HG03521 (cell line): ENCODE results near the gene PGD.
"Not testable (repeated sequence)": the region's sequence is repeated elsewhere in the genome, so short reads cannot be mapped to it uniquely, and the experiment has no call there.

Experiments used
- ATAC-seq: cut with Tn5 transposase; IDR thresholded peaks from one replicate; pipeline ENCODE4 v1.9.1; 2021; ENCODE audit warnings: mild to moderate bottlenecking, moderate library complexity; ENCODE audit not compliant: unreplicated experiment

PGD gene

DNA sequence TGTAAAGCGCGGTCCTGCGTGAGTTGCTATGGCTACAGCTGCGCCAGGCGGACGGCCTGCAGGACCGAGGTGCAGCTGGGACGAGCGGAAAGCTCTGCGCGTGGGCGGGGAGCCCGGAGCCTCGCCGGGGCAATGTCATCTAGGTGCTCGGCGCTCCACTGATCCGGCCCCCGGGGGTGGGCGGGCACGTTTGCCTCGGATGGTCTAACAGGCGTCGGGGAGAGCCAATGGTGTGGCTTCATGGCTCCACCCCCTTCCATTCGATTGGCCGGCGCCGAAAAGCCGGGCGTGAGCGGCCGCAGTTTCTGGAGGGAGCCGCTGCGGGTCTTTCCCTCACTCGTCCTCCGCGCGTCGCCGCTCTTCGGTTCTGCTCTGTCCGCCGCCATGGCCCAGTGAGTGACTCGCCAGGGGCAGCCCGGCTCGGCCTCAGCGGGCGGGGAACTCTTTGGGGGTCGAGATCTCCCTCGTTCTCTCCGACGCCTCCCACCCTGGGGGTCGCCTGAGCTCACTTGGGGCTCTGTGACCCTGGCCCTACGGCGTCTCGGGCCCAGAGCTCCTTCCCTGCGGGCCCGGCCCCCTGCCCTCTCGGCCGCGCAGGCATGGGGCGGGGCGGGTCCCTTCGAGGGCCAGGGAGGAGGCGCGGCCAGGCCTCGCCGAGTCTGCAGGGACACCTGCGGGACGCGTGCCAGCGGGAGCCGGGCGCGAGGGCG lies at the start of gene PGD:
TSS of gene PGD (plus strand) at position 331 of the 710 bp plus-strand sequence. CDS start at position 385, 54 bp downstream.
- ATAC-seq: peak; percentile 93

DNA sequence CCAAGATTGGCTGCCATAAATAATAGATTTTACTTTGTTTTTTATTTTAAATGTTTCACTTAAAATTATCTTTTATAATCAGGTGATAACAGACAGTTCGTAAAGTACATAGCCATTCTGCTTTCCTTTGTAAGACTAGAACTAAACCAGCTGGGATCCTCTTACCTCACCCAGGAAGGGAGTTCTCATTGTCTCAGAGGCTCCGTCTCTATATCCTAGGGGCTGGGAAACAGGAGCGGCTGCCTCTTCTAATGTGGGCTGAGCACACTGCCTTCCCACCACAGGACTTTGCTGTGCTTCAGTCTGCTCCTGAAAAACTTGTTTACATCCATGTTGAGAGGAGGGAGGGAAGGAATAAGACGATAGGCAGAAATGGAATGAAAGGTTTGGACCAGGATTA lies 45.6 kb upstream of the PGD start:
- ATAC-seq: no peak

GRCh38 chr1:10353693-10354092 lies 45.2 kb upstream of the PGD start:
- ATAC-seq: no peak

DNA sequence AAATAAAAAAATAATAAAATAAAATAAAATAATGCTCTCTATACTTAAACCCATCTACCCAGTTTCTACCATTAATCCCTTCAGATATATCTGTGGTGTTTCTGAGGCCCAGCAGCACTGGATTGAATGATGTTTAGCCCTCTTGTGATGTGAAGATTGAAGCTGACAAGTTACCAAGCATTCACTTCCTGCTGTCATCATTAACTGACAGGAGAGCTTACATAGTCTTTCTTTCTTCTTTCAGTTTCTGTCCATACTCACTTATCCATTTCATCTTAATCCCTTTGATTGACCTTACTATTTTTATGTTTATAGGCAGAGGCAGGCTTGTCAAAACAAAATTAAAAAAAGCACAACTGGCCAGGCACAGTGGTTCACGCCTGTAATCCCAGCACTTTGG lies 38.8 kb upstream of the PGD start:
- ATAC-seq: no peak

DNA sequence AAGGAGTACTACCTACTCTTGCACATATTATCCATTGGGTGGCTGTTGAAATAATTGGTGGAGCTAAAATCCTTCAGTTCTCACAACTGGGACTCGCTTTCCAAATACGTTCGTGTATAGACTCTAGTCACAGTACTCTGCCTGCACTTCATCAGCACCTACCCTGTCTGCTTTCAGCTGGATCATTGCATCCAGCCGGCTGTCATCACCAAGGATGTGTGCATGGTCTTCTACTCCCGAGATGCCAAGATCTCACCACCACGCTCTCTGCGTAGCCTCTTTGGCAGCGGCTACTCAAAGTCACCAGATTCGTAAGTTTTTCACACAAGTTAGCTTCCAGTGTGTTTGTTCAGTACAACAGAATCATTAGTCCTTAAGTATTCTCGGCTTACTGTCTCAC lies 37.3 kb upstream of the PGD start:
- no peak for ATAC-seq

DNA sequence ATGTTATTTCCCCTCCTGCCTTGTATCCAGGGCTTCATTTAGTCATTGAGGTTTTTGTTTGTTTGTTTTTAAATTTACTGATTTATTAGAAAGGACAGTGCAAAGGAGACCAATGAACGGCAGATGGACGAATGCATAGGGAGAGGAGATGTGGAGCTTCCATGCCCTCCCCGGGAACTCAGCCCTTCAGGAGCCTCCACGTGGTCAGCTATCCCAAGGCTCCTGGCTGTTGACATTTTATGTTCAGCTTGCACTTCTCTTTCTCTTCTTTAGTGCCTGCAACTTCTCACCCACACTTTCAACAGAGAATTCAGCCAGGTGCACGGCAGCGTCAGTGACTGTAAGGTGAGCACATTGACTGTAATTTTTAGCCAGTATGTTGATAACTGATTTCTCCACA lies 30.7 kb upstream of the PGD start:
- ATAC-seq: no peak

- ATAC-seq: no peak
These were observed 24.4 kb upstream of the PGD start for GRCh38 chr1:10374442-10374860.

DNA sequence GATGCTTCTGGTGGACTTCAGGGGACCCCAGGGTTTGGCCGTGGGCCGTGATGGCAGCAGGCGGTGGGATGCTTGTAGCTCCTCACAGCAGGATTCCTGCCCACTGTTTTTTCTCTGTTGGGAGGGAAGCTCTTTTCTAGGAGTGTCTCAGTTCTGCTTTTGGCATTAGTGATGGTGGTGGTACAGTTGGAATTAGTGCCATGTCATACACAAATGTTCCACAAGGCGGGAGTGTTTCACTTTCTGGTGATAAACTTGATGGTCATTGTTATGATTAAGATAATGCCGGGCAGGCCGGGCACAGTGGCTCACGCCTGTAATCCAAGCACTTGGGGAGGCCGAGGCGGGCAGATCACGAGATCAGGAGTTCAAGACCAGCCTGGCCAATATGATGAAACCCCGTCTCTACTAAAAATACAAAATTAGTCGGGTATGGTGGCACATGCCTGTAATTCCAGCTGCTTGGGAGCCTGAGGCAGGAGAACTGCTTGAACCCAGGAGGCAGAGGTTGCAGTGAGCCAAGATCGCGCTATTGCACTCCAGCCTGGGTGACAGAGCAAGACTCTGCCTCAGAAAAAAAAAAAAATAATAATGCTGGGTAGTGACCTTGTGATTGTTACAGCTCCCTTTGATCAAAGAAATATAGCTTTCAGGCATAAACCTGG lies 21.4 kb upstream of the PGD start:
- not testable (repeated sequence) for ATAC-seq

DNA sequence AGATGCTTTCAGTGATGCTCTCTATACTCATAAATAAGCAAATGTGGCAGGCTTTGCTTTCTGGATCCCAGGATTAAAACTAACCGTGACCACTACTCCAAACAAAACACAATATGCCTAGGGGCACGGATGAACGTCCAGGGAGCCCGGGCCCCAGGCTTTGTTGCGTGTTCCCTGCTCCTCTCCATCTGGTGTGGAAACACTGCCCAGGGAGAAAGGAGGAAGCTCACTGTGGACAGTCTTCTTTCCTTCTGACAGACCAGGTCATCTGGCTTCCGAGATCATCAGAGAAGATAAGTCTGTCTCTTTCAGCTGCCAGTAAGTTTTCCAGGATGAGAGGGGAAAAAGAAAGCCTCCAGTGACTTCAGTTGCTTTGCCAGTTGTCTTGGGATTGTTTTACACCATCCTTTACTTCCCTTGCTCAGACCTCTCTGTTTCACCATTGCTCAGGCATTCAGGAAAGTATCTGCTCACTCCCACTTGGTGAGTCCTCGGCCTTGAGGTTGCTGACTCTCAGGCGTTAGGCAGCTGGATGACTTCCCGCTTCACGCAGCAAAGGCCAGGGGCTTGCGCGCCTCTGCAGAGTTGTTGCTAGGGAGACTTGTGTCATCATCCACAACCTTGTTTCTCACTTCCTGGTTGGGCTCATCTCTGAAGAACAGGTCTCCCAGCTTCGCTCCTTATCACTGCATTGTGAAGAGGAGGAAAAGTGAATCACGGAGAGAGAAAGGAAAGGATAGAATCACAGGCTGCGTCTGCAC lies 20.6 kb upstream of the PGD start:
- no peak for ATAC-seq

DNA sequence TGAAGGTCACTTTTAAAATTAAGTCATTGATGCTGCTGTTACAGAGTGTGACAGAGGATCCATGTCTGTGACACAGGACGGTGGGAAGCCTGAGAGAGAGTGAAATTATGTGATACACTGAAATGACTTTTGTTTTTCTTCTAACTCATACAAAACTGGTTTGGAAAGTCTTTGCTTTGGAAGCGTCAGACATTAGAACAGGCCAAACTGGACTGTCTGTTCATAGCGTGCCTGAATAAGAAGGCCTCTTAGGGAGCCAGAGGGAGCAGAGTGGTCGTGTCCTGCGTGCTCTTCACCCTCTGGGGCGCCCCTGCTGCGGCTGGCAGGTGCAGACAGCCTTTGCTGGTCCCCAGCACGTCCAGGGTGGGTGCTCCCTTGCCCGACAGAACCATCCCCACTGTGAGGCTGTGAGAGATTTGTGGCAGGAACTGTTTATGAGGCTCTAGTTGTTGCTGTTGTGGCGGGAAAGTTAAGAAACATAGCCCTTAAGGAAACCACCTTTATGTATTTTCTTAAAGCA lies 19.7 kb upstream of the PGD start:
- no peak for ATAC-seq

GRCh38 chr1:10379676-10380075 lies 19.2 kb upstream of the PGD start:
- ATAC-seq: no peak

DNA sequence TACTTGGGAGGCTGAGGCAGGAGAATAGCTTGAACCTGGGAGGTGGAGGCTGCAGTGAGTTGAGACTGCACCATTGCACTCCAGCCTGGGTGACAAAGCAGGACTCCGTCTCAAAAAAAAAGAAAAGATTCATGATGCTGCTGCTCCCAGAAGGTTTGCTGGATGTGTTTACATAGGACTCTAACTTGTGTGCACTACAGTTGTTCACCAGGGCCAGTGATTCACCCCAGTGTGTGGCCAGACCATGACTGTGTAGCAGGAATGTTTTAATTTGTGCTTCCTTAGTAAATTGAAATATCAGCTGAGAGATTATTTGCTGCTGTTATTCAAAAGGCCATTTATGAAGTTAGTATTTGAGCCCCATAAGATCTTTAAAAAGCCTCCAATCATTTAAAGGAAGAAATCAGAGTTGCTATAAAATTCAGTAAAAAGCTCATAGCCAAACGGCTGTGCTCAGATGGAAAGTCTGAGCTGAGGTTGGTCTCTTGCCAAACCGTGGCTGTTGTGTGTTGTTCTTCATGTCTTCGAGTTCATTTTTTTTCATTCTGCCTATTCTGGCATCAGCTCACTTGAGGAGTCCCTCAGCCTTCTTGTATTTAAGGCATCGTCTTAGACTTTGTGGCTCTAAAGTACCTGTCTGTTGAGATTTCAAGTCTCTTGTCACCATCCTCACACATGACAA lies 18.1 kb upstream of the PGD start:
- no peak for ATAC-seq

GRCh38 chr1:10383630-10384029 lies 15.2 kb upstream of the PGD start:
- ATAC-seq: no peak

- ATAC-seq: no peak
These were observed 14.6 kb upstream of the PGD start for GRCh38 chr1:10384219-10384618.

- no peak for ATAC-seq
These were observed 11.8 kb upstream of the PGD start for GRCh38 chr1:10386761-10387676.

GRCh38 chr1:10387677-10388386 lies 11.0 kb upstream of the PGD start:
- no peak for ATAC-seq

DNA sequence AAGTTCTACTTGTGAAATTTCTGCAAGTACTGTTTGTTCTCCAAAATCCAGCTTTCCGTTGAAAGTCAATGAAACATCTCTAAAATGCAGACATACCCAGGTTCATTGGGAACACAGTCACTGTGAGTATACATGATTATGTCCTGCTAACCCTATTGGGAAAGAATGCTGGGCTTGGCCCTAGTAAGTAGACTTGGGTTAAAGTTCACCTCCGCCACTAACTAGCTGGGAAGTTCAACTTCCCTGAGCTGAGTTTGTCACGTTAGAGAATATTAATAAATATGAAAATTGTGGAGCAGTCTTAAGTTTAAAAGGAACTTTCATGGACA lies 10.5 kb upstream of the PGD start:
- no peak for ATAC-seq

DNA sequence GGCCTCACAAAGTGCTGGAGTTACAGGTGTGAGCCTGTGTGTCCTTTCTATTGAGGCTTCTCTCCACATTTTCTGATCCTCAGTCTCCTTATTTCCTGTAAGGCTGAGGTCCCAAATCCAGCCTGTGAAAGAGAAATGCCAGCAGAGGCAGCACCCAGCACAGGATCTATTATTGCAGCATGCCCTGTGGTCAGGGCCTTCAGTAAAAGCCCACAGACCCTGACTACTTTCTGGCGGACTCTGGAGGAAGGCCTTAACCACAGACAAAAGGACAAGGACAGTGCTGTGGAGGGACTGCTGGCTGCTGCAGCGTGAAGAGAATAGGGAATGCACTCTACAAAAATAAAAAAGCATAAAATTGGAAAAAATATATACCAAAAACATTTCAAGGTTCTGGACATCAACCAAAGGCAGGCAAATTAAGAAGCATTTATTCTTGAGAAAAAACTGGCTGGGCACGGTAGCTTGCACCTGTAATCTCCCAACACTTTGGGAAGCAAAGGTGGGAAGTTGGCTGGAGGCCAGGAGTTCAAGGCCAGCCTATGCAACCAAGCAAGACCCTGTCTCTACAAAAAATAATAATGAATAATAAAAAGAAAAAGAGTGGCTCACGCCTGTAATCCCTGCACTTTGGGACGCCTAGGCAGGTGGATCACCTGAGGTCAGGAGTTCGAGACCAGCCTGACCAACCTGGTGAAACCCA lies 9.4 kb upstream of the PGD start:
- no peak for ATAC-seq

DNA sequence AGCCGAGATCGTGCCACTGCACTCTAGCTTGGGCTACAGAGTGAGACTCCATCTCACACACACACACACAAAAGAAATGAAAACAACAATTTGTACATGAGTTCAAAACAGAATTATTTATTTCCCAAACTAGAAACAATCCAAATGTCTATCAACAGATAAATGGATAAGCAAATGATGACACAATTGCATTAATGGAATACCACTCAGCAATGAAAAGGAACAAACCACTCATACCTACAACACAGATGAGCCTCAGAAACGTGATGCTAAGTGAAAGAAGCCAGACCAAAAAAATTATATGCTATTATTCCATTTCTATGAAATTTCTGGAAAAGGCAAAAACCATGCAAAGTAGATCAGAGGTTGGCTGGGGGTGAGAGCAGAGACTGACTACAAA lies 2.0 kb upstream of the PGD start:
- ATAC-seq: no peak
